ENCODE results near the gene HOXA6.

Gene HOXA6

GRCh38 chr7:27166531-27167505, 19.2 kb upstream of the HOXA6 start:
- DNase-seq: peak in 1 of 2 donors; percentile 79
- Histone ChIP-seq H3K4me1 (peaks cover 0 to 46% (median 8%) of the 10 kb centered on the region in 4 donors), H3K27me3 (no peaks in the 10 kb centered on the region), H3K4me3 (peak overlapping the region; percentile 68 to 91), H3K27ac (peak overlapping the region; percentile 96 to 97), H3K9me3 (no peaks in the 10 kb centered on the region), H3K36me3 (no peaks in the 10 kb centered on the region)
- TF ChIP-seq CTCF (IDR thresholded peaks at IDR 0.05): no peak
- intact Hi-C loops (cut with DNase I; ENCODE audit: low total_unique reads): loop anchor here (10.0 kb wide), 1 partner anchor 1772 kb away; no protein-coding TSS in a partner anchor

- Histone ChIP-seq H3K27me3 (no peaks in the 10 kb centered on the region), H3K4me1 (peaks cover 0 to 53% (median 14%) of the 10 kb centered on the region in 4 donors), H3K9me3 (no peaks in the 10 kb centered on the region), H3K4me3 (peak overlapping the region; percentile 68 to 91), H3K27ac (peak overlapping the region; percentile 96 to 97), H3K36me3 (no peaks in the 10 kb centered on the region)
- DNase-seq: peak in 1 of 2 donors; percentile 76
- intact Hi-C loops (cut with DNase I; ENCODE audit: low total_unique reads): loop anchor here (10.0 kb wide), 1 partner anchor 1771 kb away; no protein-coding TSS in a partner anchor
- no peak for TF ChIP-seq CTCF (IDR thresholded peaks at IDR 0.05)
These were observed 18.5 kb upstream of the HOXA6 start for GRCh38 chr7:27165996-27166530.

GRCh38 chr7:27165089-27165995, 17.8 kb upstream of the HOXA6 start, which contains the start of gene HOXA9:
Gene HOXA9 (minus strand): TSS chr7:27165537. CDS start chr7:27165457, 80 bp downstream.
- Histone ChIP-seq H3K27ac (peak within 1 kb of the TSS; percentile 96 to 97), H3K4me1 (peaks cover 0 to 58% (median 16%) of the 10 kb centered on the region in 4 donors), H3K4me3 (peak within 1 kb of the TSS; percentile 68 to 91), H3K9me3 (no peaks in the 10 kb centered on the region), H3K27me3 (no peaks in the 10 kb centered on the region), H3K36me3 (no peaks in the 10 kb centered on the region)
- peak; percentile 12 to 30 for TF ChIP-seq CTCF (IDR thresholded peaks at IDR 0.05)
- intact Hi-C loops (cut with DNase I; ENCODE audit: low total_unique reads): loop anchor here (10.0 kb wide), 1 partner anchor 1771 kb away; no protein-coding TSS in a partner anchor
- DNase-seq: peak; percentile 97 to 98

- Histone ChIP-seq H3K4me3 (peak overlapping the region; percentile 68 to 91), H3K9me3 (no peaks in the 10 kb centered on the region), H3K27me3 (no peaks in the 10 kb centered on the region), H3K27ac (peak overlapping the region; percentile 96 to 97), H3K4me1 (peaks cover 0 to 62% (median 18%) of the 10 kb centered on the region in 4 donors), H3K36me3 (no peaks in the 10 kb centered on the region)
- peak in 1 of 2 donors; percentile 84 for DNase-seq
- TF ChIP-seq CTCF (IDR thresholded peaks at IDR 0.05): peak; percentile 3 to 25
- intact Hi-C loops (cut with DNase I; ENCODE audit: low total_unique reads): loop anchor here (5.0 to 10.0 kb wide), 2 partner anchors 962 to 1770 kb away; partner anchors contain the start of genes CBX3 and HNRNPA2B1
These were observed 17.0 kb upstream of the HOXA6 start for GRCh38 chr7:27164367-27165088.

Measured in tibial artery (tissue), 4 donors.